Esophagus (tissue), 2 donors: ENCODE measurements around the gene IDI1. TPM values are rescaled to one million over a fixed set of nuclear protein-coding genes. Genes with fewer than 3 reads are reported as not detected.

ENCODE experiments used
- H3K27ac ChIP-seq, 2 donors: one replicate each; pipeline ENCODE4 v1.5.1; 2013; ENCODE audit warnings: low read depth in 2 of 2, mild to moderate bottlenecking in 2 of 2, inconsistent platforms in 1 of 2, low read length in 1 of 2, moderate library complexity in 1 of 2
- H3K27me3 ChIP-seq, 2 donors: one replicate each; pipeline ENCODE4 v1.6.1; 2013; ENCODE audit warnings: low read length in 2 of 2, control low read depth in 1 of 2, mild to moderate bottlenecking in 1 of 2; ENCODE audit not compliant: insufficient read depth in 2 of 2, control insufficient read depth in 1 of 2
- H3K36me3 ChIP-seq, 2 donors: one replicate each; pipeline ENCODE4 v1.6.1; 2013; ENCODE audit warnings: low read length in 1 of 2; ENCODE audit not compliant: control insufficient read depth in 2 of 2, insufficient read depth in 2 of 2
- H3K4me1 ChIP-seq, 2 donors: one replicate each; pipeline ENCODE4 v1.6.1; 2013; ENCODE audit warnings: low read length in 1 of 2; ENCODE audit not compliant: control insufficient read depth in 2 of 2, insufficient read depth in 2 of 2
- H3K4me3 ChIP-seq, 2 donors: one replicate each; pipeline ENCODE4 v1.5.1; 2013; ENCODE audit warnings: low read length in 2 of 2, mild to moderate bottlenecking in 2 of 2, low read depth in 1 of 2, moderate library complexity in 1 of 2
- H3K9me3 ChIP-seq, 2 donors: one replicate each; pipeline ENCODE4 v1.6.1; 2013; ENCODE audit warnings: mild to moderate bottlenecking in 2 of 2, low read depth in 1 of 2, low read length in 1 of 2, moderate library complexity in 1 of 2; ENCODE audit not compliant: control insufficient read depth in 2 of 2, insufficient read depth in 1 of 2
- WGBS, 2 donors: extraction: QIAGEN DNeasy Blood & Tissue Kit; methylation state at CpG; one replicate each; pipeline ENCODE4 v1.1.7; 2013; 5-methylcytosine and 5-hydroxymethylcytosine counted together
- polyA plus RNA-seq, 2 donors: library from polyadenylated mRNA; stranded (reverse); fragments of 200-250 nt; gene quantifications; one replicate each; pipeline ENCODE4 v1.2.3, GENCODE V29; 2013
- donor health status: healthy with polysubstance abuse.
- donor health status: Bipolar disorder and iron deficiency.

IDI1 gene
- polyA plus RNA-seq = 10 to 100 TPM; 44.5 to 51.4 TPM

DNA sequence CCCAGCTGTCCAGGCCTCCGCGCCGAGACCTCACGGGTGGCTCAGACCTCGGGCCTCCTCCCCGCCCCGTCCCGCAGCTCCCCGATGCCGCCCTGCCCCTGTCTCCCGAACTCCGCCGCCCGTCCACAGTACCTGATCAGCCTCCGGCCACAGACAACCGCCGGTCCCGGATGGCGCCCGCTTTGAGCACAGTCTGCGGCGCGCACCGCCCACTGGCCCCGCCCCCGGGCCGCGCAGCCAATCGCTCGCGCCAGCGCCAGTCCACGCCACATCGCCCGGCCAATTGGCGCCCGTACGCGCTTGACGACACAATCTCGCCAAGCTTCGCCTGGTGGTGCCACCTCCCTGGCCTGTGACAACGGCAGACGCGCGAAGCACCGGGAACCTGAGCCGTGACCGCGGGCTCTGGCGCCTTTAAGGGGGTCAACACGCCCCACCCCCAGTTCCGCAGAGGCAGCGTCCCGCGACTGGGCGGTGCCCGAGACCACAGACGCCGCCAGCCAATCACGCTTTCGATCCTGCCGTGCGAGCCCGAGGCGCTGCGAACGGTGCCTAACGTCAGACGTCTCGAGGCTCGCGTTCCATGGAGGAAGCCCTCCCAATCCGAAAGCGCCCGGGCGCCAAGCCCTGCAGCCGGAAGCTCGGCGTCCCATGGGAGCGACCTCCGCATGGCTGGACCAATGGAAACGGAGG is at the start of gene IDI1:
Gene IDI1 (minus strand): TSS at position 388 of the 693 bp plus-strand sequence. CDS start 116 bp downstream, at position 272.
- H3K9me3 ChIP-seq = no peaks in the 10 kb centered on the region
- WGBS, 2 donors = 0 to 1% methylated on average over 79 to 83 of the region's 83 CpGs
- no peaks in the 10 kb centered on the region for H3K27me3 ChIP-seq
- H3K4me3 ChIP-seq = peak within 1 kb of the TSS; percentile 77 to 96
- peaks cover 0 to 8% of the 10 kb centered on the region in 2 donors for H3K4me1 ChIP-seq
- H3K36me3 ChIP-seq = peaks cover 0 to 3% of the 10 kb centered on the region in 2 donors
- H3K27ac ChIP-seq = peak within 1 kb of the TSS; percentile 96 to 100

DNA sequence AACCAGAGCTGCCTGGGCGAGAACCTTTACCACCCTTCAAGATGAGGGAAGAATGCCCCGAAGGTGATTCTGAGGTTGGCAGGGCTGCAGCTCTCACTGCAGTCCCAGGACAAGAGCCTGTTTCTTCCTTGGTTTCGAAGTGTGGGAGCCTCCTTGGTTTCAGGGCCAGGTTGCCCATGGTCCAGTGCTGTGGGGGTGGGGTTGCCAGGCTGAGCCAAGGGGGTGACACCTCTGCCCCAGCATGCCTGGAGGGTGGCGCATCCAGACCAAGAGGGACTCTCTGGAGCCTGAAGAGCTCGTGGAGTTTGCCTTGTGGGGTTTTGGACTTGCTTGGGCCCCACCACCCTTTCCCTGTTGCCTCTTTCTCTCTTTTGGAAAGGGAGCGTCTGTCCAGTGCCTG is 48.5 kb upstream of the IDI1 start:
- Histone ChIP-seq H3K27ac (no peak overlapping the region), H3K27me3 (no peaks in the 10 kb centered on the region), H3K4me1 (peaks cover 0 to 2% of the 10 kb centered on the region in 2 donors), H3K4me3 (no peak overlapping the region), H3K36me3 (peaks cover 16 to 52% of the 10 kb centered on the region in 2 donors), H3K9me3 (no peaks in the 10 kb centered on the region)
- whole genome bisulfite sequencing, 2 donors = 88 to 89% methylated on average over 6 of the region's 6 CpGs

DNA sequence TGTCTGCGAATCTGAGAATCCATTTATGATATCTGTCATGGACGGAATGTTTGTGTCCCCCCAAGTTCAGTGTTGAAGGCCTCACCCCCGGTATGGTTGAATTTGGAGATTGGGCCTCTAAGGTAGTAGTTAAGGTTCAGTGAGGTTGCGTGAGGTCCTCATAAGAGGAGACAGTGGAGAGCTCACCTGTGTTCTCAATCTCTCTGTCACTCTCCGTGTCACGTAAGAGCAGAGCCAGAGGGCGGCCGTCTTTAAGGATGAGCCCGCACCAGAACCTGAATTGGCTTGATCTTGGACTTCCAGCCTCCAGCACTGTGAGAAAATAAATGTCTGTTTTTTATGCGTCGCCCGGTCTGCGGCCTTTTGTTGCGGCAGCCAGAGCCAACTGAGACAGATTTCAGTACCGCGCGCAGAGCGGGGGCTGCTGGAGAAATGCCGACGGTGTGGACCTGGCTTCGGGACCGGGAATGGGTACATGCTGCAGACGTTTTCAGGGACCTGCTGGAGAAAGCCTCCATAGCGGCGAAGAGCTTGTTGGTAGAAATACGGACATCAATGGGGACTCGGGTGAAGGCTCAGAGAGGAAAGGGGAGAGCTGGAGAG is 47.5 kb upstream of the IDI1 start:
- Histone ChIP-seq H3K4me1 (no peaks in the 10 kb centered on the region), H3K27ac (no peak overlapping the region), H3K27me3 (no peaks in the 10 kb centered on the region), H3K4me3 (no peak overlapping the region), H3K9me3 (no peaks in the 10 kb centered on the region), H3K36me3 (peaks cover 15 to 47% of the 10 kb centered on the region in 2 donors)
- WGBS, 2 donors = 94 to 95% methylated on average over 27 of the region's 27 CpGs

DNA sequence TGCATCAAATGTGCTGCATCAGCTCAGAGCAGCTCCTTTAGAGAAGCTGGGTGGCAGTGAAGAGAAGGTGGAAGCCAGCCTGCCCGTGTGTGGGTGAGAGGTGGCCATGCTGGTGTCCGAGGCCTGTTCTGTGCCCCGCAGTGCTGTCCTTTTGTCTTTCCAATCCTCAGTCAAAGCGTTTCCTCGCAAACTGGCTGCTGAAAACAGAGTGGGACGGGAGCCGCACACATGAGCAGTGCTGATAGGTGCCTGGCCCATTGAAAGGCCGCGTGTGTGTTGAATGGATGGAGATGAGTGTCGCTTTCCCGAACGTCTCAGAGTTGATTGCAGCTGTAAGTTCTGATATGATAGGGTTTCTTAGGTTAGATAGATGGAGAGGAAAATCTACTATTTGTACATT is 46.6 kb upstream of the IDI1 start:
- H3K4me1 ChIP-seq = no peaks in the 10 kb centered on the region
- peaks cover 15 to 44% of the 10 kb centered on the region in 2 donors for H3K36me3 ChIP-seq
- WGBS, 2 donors = 90 to 91% methylated on average over 12 of the region's 12 CpGs
- no peaks in the 10 kb centered on the region for H3K27me3 ChIP-seq
- no peak overlapping the region for H3K27ac ChIP-seq
- H3K4me3 ChIP-seq = no peak overlapping the region
- no peaks in the 10 kb centered on the region for H3K9me3 ChIP-seq

DNA sequence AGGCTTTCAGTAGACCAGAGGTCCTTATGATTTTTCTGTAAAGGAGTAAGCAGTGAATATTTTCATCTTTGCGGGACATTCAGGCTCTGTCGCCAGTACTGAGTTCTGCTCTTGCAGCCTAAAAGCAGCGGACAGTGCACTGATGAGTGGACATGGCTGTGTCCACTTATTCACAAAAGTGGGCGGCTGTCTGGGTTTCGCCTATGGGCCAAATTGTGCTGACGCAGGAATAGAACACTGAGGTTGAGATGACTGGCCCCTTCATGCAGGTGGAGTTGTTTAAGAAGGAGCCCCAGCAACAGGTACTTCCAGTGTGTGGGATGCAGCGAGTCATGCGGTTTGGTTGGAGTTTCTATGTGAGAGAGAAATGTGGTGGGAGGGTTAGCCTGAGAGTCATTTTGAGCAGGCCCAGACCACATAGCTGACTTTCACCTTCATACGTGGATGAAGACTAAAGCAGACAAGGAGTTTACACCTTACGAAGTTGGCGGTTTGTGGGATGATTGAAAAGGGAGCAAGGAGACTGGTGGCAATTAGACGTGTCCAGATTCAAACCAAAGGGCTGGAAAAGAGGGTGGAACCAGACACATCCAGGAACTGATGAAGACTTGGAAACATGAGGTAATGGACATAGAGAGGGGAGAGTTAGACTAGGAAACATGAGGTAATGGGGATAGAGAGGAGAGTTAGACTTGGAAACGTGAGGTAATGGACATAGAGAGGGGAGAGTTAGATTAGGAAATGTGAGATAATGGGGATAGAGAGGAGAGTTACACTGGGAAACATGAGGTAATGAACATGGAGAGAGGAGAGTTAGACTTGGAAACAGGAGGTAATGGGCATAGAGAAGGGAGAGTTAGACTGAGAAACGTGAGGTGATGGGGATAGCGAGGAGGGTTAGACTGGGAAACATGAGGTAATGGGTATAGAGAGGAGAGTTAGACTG is 45.5 kb upstream of the IDI1 start:
- peaks cover 20 to 48% of the 10 kb centered on the region in 2 donors for H3K36me3 ChIP-seq
- 92 to 93% methylated on average over 15 of the region's 15 CpGs for WGBS, 2 donors
- no peaks in the 10 kb centered on the region for H3K9me3 ChIP-seq
- H3K4me1 ChIP-seq = no peaks in the 10 kb centered on the region
- H3K4me3 ChIP-seq = no peak overlapping the region
- H3K27me3 ChIP-seq = no peaks in the 10 kb centered on the region
- H3K27ac ChIP-seq = no peak overlapping the region

DNA sequence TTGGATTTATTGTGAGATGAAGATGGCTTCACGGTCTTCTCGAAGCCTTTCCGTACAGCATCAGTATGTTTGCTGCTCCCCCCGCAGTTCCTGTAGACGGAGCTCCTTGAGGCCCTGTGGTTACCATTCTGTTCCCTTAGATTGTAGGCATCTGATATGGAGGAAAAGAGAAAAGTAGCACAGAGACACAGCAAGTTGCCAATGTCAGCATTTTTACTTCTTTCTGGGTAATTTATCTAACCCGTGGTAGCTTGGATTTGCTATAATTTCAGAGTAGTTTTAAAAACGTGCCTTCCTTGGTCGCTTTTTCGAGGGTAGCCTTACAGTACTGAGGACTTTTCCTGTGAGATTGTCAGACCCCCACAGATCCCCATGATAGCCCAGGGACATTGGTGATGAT is 44.8 kb upstream of the IDI1 start:
- Histone ChIP-seq H3K4me1 (no peaks in the 10 kb centered on the region), H3K27me3 (no peaks in the 10 kb centered on the region), H3K9me3 (no peaks in the 10 kb centered on the region), H3K4me3 (no peak overlapping the region), H3K27ac (no peak overlapping the region), H3K36me3 (peaks cover 20 to 55% of the 10 kb centered on the region in 2 donors)
- 95% methylated on average over 9 of the region's 9 CpGs for WGBS, 2 donors

DNA sequence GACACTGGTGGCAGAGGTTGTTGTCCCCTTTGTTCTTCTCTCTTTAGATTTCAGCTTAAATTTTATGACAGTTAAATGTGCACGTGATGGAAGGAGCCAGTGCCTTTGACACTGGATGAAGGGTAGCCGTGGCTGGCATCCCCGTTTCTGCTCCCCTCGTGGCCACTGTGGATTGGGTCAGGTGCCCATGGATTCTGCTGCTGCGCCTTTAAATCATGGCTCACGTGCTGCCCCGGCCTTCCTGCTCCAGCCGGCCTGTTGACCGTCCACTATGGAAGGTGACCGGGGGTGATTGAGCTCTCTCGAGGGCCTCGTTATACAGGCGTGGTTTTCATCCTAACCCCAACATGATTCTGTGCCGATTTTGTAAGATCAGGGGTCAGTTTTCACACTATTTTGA is 41.8 kb upstream of the IDI1 start:
- H3K9me3 ChIP-seq = no peaks in the 10 kb centered on the region
- H3K27me3 ChIP-seq = no peaks in the 10 kb centered on the region
- 95 to 97% methylated on average over 14 of the region's 14 CpGs for WGBS, 2 donors
- H3K27ac ChIP-seq = no peak overlapping the region
- no peak overlapping the region for H3K4me3 ChIP-seq
- no peaks in the 10 kb centered on the region for H3K4me1 ChIP-seq
- peaks cover 25 to 48% of the 10 kb centered on the region in 2 donors for H3K36me3 ChIP-seq

DNA sequence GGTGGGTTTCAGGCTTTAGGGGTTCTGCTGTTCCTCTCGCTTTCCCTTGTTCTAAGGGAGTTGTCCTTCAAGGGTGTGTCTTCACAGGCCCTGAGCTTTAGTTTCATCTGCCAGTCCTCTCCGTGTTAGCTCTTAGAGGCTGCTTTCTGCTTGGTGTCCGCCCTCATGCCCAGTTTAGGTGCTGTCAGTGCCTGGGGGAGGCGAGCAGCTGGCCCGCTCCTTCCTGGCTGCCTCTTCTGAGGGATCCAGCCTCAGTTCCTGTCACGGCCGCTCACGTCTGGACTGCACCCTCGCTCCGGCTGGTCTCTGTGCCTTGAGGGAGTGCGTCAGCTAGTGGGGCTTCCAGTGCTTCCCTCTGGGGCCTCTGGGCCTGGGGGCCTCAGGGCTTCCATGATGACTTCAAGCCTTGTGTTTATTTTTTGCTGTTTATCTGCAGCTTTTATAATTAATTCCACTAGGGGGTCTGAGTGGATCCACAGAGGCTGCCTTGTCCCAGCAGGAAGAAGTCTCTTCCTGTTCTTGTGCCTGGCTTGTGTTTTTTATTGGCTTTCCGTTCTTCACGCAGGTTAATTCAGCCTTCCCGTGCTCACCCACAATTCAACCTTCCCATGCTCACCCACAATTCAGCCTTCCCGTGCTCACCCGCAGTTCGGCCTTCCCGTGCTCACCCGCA is 40.2 kb upstream of the IDI1 start:
- 88% methylated on average over 18 to 19 of the region's 19 CpGs for WGBS, 2 donors
- Histone ChIP-seq H3K4me3 (no peak overlapping the region), H3K27ac (no peak overlapping the region), H3K27me3 (no peaks in the 10 kb centered on the region), H3K9me3 (no peaks in the 10 kb centered on the region), H3K36me3 (peaks cover 27 to 48% of the 10 kb centered on the region in 2 donors), H3K4me1 (no peaks in the 10 kb centered on the region)

DNA sequence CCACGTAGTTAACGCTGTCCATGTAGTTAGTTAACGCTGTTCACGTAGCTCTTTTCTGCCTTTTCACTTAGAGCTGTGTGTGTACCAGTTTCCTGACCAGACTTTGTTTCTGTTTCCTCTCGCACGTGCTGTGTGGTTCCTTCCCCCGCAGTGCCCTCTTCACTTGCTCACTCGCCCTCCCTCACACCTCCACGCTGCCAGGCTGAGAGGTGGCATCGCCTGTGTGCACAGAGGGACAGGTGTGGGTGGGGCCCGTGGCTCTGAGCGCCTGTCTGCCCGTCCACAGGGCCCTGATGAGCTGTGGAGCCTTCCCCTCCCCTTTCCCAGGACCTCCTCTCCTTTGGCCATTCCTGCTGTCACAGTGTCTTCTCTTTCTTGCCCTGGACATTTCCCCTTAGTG is 37.9 kb upstream of the IDI1 start:
- Histone ChIP-seq H3K9me3 (no peaks in the 10 kb centered on the region), H3K4me1 (no peaks in the 10 kb centered on the region), H3K27me3 (no peaks in the 10 kb centered on the region), H3K4me3 (no peak overlapping the region), H3K27ac (no peak overlapping the region), H3K36me3 (peaks cover 26 to 57% of the 10 kb centered on the region in 2 donors)
- 87 to 92% methylated on average over 13 of the region's 13 CpGs for WGBS, 2 donors
